ENCODE measurements around the gene FAM47E. TPM values are rescaled to one million over a fixed set of nuclear protein-coding genes. Genes with fewer than 3 reads are reported as not detected.

The FAM47E gene
- total and polyA plus RNA-seq, 9 of the 15 experiments (the other 6 are each of a cell fraction or from before 2014, with no cell fraction given): 3.7 to 15.6 (median 6.4) TPM

Other genes starting within 250 kb of the FAM47E start
Only the 7 nearest of the 9 such genes appear.
- 3.3 and 4.5 TPM in 2 replicates for gene CXCL11, start 215.7 kb upstream of the FAM47E start, total RNA-seq (2014; rRNA removed)
- 6.8 and 8.9 TPM in 2 replicates for gene CXCL11, start 215.7 kb upstream of the FAM47E start, total RNA-seq (2014; rRNA removed; fragmentation: Illumina TruSeq; extraction: Trizol)
- 3.8 and 6.1 TPM in 2 replicates for gene CXCL11, start 215.7 kb upstream of the FAM47E start, total RNA-seq (2015; rRNA removed; fragmentation: Illumina TruSeq; extraction: Trizol)
- gene CXCL11, start 215.7 kb upstream of the FAM47E start, total RNA-seq (2021): 4.0 and 4.5 TPM in 2 replicates
- gene CXCL11, start 215.7 kb upstream of the FAM47E start, polyA plus RNA-seq (2011; rRNA removed): 0.41 and 5.9 TPM in 2 replicates
- 5.8 and 9.1 TPM in 2 replicates for gene CXCL11, start 215.7 kb upstream of the FAM47E start, polyA plus RNA-seq (2014; fragmentation: Illumina TruSeq; extraction: Trizol)
- gene CXCL11, start 215.7 kb upstream of the FAM47E start, polyA plus RNA-seq (2014; fragmentation: Nextera tagmentation; extraction: Ambion mirVana): 1 to 10 TPM; 2.1 to 2.3 TPM
- gene CXCL11, start 215.7 kb upstream of the FAM47E start, polyA plus RNA-seq (2014; rRNA removed): 5.6 and 6.2 TPM in 2 replicates
- gene ART3, start 177.0 kb upstream of the FAM47E start, total RNA-seq (2014; rRNA removed): 0.73 TPM in 1 of 2 replicates, not detected in the other
- 0.54 and 0.98 TPM in 2 replicates for gene ART3, start 177.0 kb upstream of the FAM47E start, total RNA-seq (2014; rRNA removed; fragmentation: Illumina TruSeq; extraction: Trizol)
- gene ART3, start 177.0 kb upstream of the FAM47E start, total RNA-seq (2015; rRNA removed; fragmentation: Illumina TruSeq; extraction: Trizol): 0.75 and 0.76 TPM in 2 replicates
- 0.54 and 0.69 TPM in 2 replicates for gene ART3, start 177.0 kb upstream of the FAM47E start, total RNA-seq (2021)
- gene ART3, start 177.0 kb upstream of the FAM47E start, polyA plus RNA-seq (2011; rRNA removed): 0.12 and 1.4 TPM in 2 replicates
- 0.46 and 1.3 TPM in 2 replicates for gene ART3, start 177.0 kb upstream of the FAM47E start, polyA plus RNA-seq (2014; fragmentation: Illumina TruSeq; extraction: Trizol)
- gene ART3, start 177.0 kb upstream of the FAM47E start, polyA plus RNA-seq (2014; fragmentation: Nextera tagmentation; extraction: Ambion mirVana): 1 to 10 TPM; 1.1 to 1.3 TPM
- gene ART3, start 177.0 kb upstream of the FAM47E start, polyA plus RNA-seq (2014; rRNA removed): 1.00 and 1.1 TPM in 2 replicates
- gene NUP54, start 103.3 kb upstream of the FAM47E start, total RNA-seq (2014; rRNA removed): 42.5 and 58.8 TPM in 2 replicates
- gene NUP54, start 103.3 kb upstream of the FAM47E start, total RNA-seq (2014; rRNA removed; fragmentation: Illumina TruSeq; extraction: Trizol): 94.6 and 113 TPM in 2 replicates
- 81.2 and 83.4 TPM in 2 replicates for gene NUP54, start 103.3 kb upstream of the FAM47E start, total RNA-seq (2015; rRNA removed; fragmentation: Illumina TruSeq; extraction: Trizol)
- 67.7 and 70.2 TPM in 2 replicates for gene NUP54, start 103.3 kb upstream of the FAM47E start, total RNA-seq (2021)
- 89.3 and 115 TPM in 2 replicates for gene NUP54, start 103.3 kb upstream of the FAM47E start, polyA plus RNA-seq (2011; rRNA removed)
- 65.0 and 70.5 TPM in 2 replicates for gene NUP54, start 103.3 kb upstream of the FAM47E start, polyA plus RNA-seq (2014; fragmentation: Illumina TruSeq; extraction: Trizol)
- gene NUP54, start 103.3 kb upstream of the FAM47E start, polyA plus RNA-seq (2014; fragmentation: Nextera tagmentation; extraction: Ambion mirVana): 10 to 100 TPM; 29.6 to 43.1 TPM
- 55.1 and 57.5 TPM in 2 replicates for gene NUP54, start 103.3 kb upstream of the FAM47E start, polyA plus RNA-seq (2014; rRNA removed)
- 17.8 and 17.9 TPM in 2 replicates for gene SCARB2, start 37.9 kb upstream of the FAM47E start, total RNA-seq (2014; rRNA removed)
- gene SCARB2, start 37.9 kb upstream of the FAM47E start, total RNA-seq (2014; rRNA removed; fragmentation: Illumina TruSeq; extraction: Trizol): 19.3 and 20.0 TPM in 2 replicates
- 25.8 TPM in 2 replicates for gene SCARB2, start 37.9 kb upstream of the FAM47E start, total RNA-seq (2015; rRNA removed; fragmentation: Illumina TruSeq; extraction: Trizol)
- gene SCARB2, start 37.9 kb upstream of the FAM47E start, total RNA-seq (2021): 16.6 and 18.4 TPM in 2 replicates
- 17.3 and 21.0 TPM in 2 replicates for gene SCARB2, start 37.9 kb upstream of the FAM47E start, polyA plus RNA-seq (2011; rRNA removed)
- 16.9 and 18.9 TPM in 2 replicates for gene SCARB2, start 37.9 kb upstream of the FAM47E start, polyA plus RNA-seq (2014; fragmentation: Illumina TruSeq; extraction: Trizol)
- gene SCARB2, start 37.9 kb upstream of the FAM47E start, polyA plus RNA-seq (2014; fragmentation: Nextera tagmentation; extraction: Ambion mirVana): 1 to 10 TPM; 6.1 to 8.8 TPM
- 10.1 and 14.9 TPM in 2 replicates for gene SCARB2, start 37.9 kb upstream of the FAM47E start, polyA plus RNA-seq (2014; rRNA removed)
- 0.29 and 0.54 TPM in 2 replicates for gene STBD1, start 55.0 kb downstream of the FAM47E start, total RNA-seq (2014; rRNA removed)
- gene STBD1, start 55.0 kb downstream of the FAM47E start, total RNA-seq (2014; rRNA removed; fragmentation: Illumina TruSeq; extraction: Trizol): 0.18 and 0.22 TPM in 2 replicates
- gene STBD1, start 55.0 kb downstream of the FAM47E start, total RNA-seq (2015; rRNA removed; fragmentation: Illumina TruSeq; extraction: Trizol): 0.33 and 0.41 TPM in 2 replicates
- 0.42 and 0.64 TPM in 2 replicates for gene STBD1, start 55.0 kb downstream of the FAM47E start, total RNA-seq (2021)
- 0.08 and 0.34 TPM in 2 replicates for gene STBD1, start 55.0 kb downstream of the FAM47E start, polyA plus RNA-seq (2011; rRNA removed)
- 0.10 and 0.27 TPM in 2 replicates for gene STBD1, start 55.0 kb downstream of the FAM47E start, polyA plus RNA-seq (2014; fragmentation: Illumina TruSeq; extraction: Trizol)
- gene STBD1, start 55.0 kb downstream of the FAM47E start, polyA plus RNA-seq (2014; fragmentation: Nextera tagmentation; extraction: Ambion mirVana): not detected
- 0.24 and 0.38 TPM in 2 replicates for gene STBD1, start 55.0 kb downstream of the FAM47E start, polyA plus RNA-seq (2014; rRNA removed)
- not detected in 2 replicates for gene CCDC158, start 169.4 kb downstream of the FAM47E start, total RNA-seq (2014; rRNA removed)
- gene CCDC158, start 169.4 kb downstream of the FAM47E start, total RNA-seq (2014; rRNA removed; fragmentation: Illumina TruSeq; extraction: Trizol): not detected in 2 replicates
- gene CCDC158, start 169.4 kb downstream of the FAM47E start, total RNA-seq (2015; rRNA removed; fragmentation: Illumina TruSeq; extraction: Trizol): not detected in 2 replicates
- gene CCDC158, start 169.4 kb downstream of the FAM47E start, total RNA-seq (2021): not detected in 2 replicates
- not detected in 2 replicates for gene CCDC158, start 169.4 kb downstream of the FAM47E start, polyA plus RNA-seq (2011; rRNA removed)
- gene CCDC158, start 169.4 kb downstream of the FAM47E start, polyA plus RNA-seq (2014; fragmentation: Illumina TruSeq; extraction: Trizol): not detected in 2 replicates
- not detected for gene CCDC158, start 169.4 kb downstream of the FAM47E start, polyA plus RNA-seq (2014; fragmentation: Nextera tagmentation; extraction: Ambion mirVana)
- gene CCDC158, start 169.4 kb downstream of the FAM47E start, polyA plus RNA-seq (2014; rRNA removed): not detected in 2 replicates
- not detected in 2 replicates for gene SHROOM3, start 183.5 kb downstream of the FAM47E start, total RNA-seq (2014; rRNA removed)
- gene SHROOM3, start 183.5 kb downstream of the FAM47E start, total RNA-seq (2014; rRNA removed; fragmentation: Illumina TruSeq; extraction: Trizol): not detected in 2 replicates
- gene SHROOM3, start 183.5 kb downstream of the FAM47E start, total RNA-seq (2015; rRNA removed; fragmentation: Illumina TruSeq; extraction: Trizol): not detected in 2 replicates
- gene SHROOM3, start 183.5 kb downstream of the FAM47E start, total RNA-seq (2021): 0.07 and 0.22 TPM in 2 replicates
- gene SHROOM3, start 183.5 kb downstream of the FAM47E start, polyA plus RNA-seq (2011; rRNA removed): not detected in 2 replicates
- not detected in 2 replicates for gene SHROOM3, start 183.5 kb downstream of the FAM47E start, polyA plus RNA-seq (2014; fragmentation: Illumina TruSeq; extraction: Trizol)
- gene SHROOM3, start 183.5 kb downstream of the FAM47E start, polyA plus RNA-seq (2014; fragmentation: Nextera tagmentation; extraction: Ambion mirVana): under 1 TPM in 1 of 2 experiments, not detected in 1; 0.01 TPM
- gene SHROOM3, start 183.5 kb downstream of the FAM47E start, polyA plus RNA-seq (2014; rRNA removed): not detected in 2 replicates